HEK293 (cell line): ENCODE data around the gene ITSN2.

Experiments used
- CTCF ChIA-PET: fragments of 350-600 bp; formaldehyde crosslinking; extraction: SDS; loops from one replicate; lab custom pipeline; 2021; ENCODE audit warnings: antibody characterized with exemption; lab: Yijun Ruan, JAX
- POLR2A ChIA-PET: fragments of 300-600 bp; formaldehyde crosslinking; extraction: SDS; loops from one replicate; lab custom pipeline; 2020; ENCODE audit warnings: antibody characterized with exemption, inconsistent platforms; lab: Yijun Ruan, JAX
- H3K27ac ChIP-seq: fragments of 200-500 bp; sonication (Bioruptor generic); 2 replicates; pipeline ENCODE4 v1.5.1; 2014; ENCODE audit warnings: low read depth, low read length, control low read depth, inconsistent platforms; ENCODE audit errors: extremely low read depth
- H3K36me3 ChIP-seq, 2 experiments: fragments of 200-500 bp in 1 of 2; sonication (Bioruptor generic) in 1 of 2; 1 replicate in 1 of 2; 2 replicates in 1 of 2; pipeline ENCODE4 v1.5.1; 2014 to 2017; ENCODE audit warnings: inconsistent platforms in 2 of 2, low read length in 2 of 2; ENCODE audit not compliant: control insufficient read depth in 2 of 2, insufficient read depth in 1 of 2
- H3K4me1 ChIP-seq: fragments of 200-500 bp; sonication (Bioruptor generic); 2 replicates; pipeline ENCODE4 v1.5.1; 2014; ENCODE audit warnings: mild to moderate bottlenecking, low read length, inconsistent platforms; ENCODE audit not compliant: control insufficient read depth, insufficient read depth
- H3K4me3 ChIP-seq: 2 replicates; pipeline ENCODE4 v1.5.1; 2011; ENCODE audit warnings: low read depth, mild to moderate bottlenecking, control low read depth, low read length, moderate library complexity
- H3K9me3 ChIP-seq: fragments of 200-500 bp; sonication (Bioruptor generic); 2 replicates; pipeline ENCODE4 v1.5.1; 2014; ENCODE audit warnings: low read depth, low read length, inconsistent platforms; ENCODE audit not compliant: control insufficient read depth, insufficient read depth
- BCL11B ChIP-seq: fragments of 450-650 bp; formaldehyde crosslinking; IDR thresholded peaks from 2 replicates; pipeline ENCODE4 v1.5.1; 2016; ENCODE audit warnings: low read depth, missing biosample characterization, missing genetic modification characterization
- IKZF3 ChIP-seq: fragments of 450-650 bp; IDR thresholded peaks from 2 replicates; pipeline ENCODE4 v1.5.0; 2018; ENCODE audit warnings: missing biosample characterization, mild to moderate bottlenecking, missing genetic modification characterization, moderate library complexity
- KLF10 ChIP-seq: fragments of 450-650 bp; IDR thresholded peaks from 2 replicates; pipeline ENCODE4 v1.5.1; 2018; ENCODE audit warnings: missing biosample characterization, mild to moderate bottlenecking, missing genetic modification characterization
- SALL2 ChIP-seq: fragments of 450-650 bp; formaldehyde crosslinking; IDR thresholded peaks from 2 replicates; pipeline ENCODE4 v1.5.0; 2017; ENCODE audit warnings: missing biosample characterization, mild to moderate bottlenecking, missing genetic modification characterization, borderline replicate concordance
- SP2 ChIP-seq: fragments of 450-650 bp; formaldehyde crosslinking; IDR thresholded peaks from 2 replicates; pipeline ENCODE4 v1.5.1; 2016; ENCODE audit warnings: missing biosample characterization, missing genetic modification characterization
- ZBTB8A ChIP-seq: fragments of 450-650 bp; formaldehyde crosslinking; IDR thresholded peaks from 2 replicates; pipeline ENCODE4 v1.5.1; 2016; ENCODE audit warnings: missing biosample characterization, missing genetic modification characterization
- ZFP3 ChIP-seq: fragments of 450-650 bp; formaldehyde crosslinking; IDR thresholded peaks from 2 replicates; pipeline ENCODE4 v1.5.1; 2016; ENCODE audit warnings: low read depth, missing biosample characterization, missing genetic modification characterization
- ZNF138 ChIP-seq: fragments of 450-650 bp; formaldehyde crosslinking; IDR thresholded peaks from 2 replicates; pipeline ENCODE4 v1.5.1; 2016; ENCODE audit warnings: missing biosample characterization, missing genetic modification characterization, borderline replicate concordance
- ZNF18 ChIP-seq: fragments of 450-650 bp; formaldehyde crosslinking; IDR thresholded peaks from 2 replicates; pipeline ENCODE4 v1.5.1; 2016; ENCODE audit warnings: missing biosample characterization, missing genetic modification characterization
- ZNF2 ChIP-seq: fragments of 450-650 bp; formaldehyde crosslinking; IDR thresholded peaks from 2 replicates; pipeline ENCODE4 v1.5.1; 2016; ENCODE audit warnings: missing biosample characterization, missing genetic modification characterization
- ZNF248 ChIP-seq: fragments of 450-650 bp; formaldehyde crosslinking; IDR thresholded peaks from 2 replicates; pipeline ENCODE4 v1.5.1; 2017; ENCODE audit warnings: missing biosample characterization, missing genetic modification characterization
- ZNF266 ChIP-seq: fragments of 450-650 bp; formaldehyde crosslinking; IDR thresholded peaks from 2 replicates; pipeline ENCODE4 v1.5.1; 2016; ENCODE audit warnings: missing biosample characterization, missing genetic modification characterization, low read depth
- ZNF311 ChIP-seq: fragments of 450-650 bp; formaldehyde crosslinking; IDR thresholded peaks from 2 replicates; pipeline ENCODE4 v1.5.1; 2017; ENCODE audit warnings: missing biosample characterization, missing genetic modification characterization, borderline replicate concordance
- ZNF394 ChIP-seq: fragments of 450-650 bp; formaldehyde crosslinking; IDR thresholded peaks from 2 replicates; pipeline ENCODE4 v1.5.1; 2016; ENCODE audit warnings: missing biosample characterization, missing genetic modification characterization, mild to moderate bottlenecking, moderate library complexity, borderline replicate concordance
- ZNF426 ChIP-seq: fragments of 450-650 bp; formaldehyde crosslinking; IDR thresholded peaks from 2 replicates; pipeline ENCODE4 v1.5.1; 2017; ENCODE audit warnings: missing biosample characterization, missing genetic modification characterization, mild to moderate bottlenecking, inconsistent platforms, moderate library complexity
- ZNF473 ChIP-seq: fragments of 450-650 bp; formaldehyde crosslinking; IDR thresholded peaks from 2 replicates; pipeline ENCODE4 v1.5.1; 2017; ENCODE audit warnings: missing biosample characterization, missing genetic modification characterization
- ZNF654 ChIP-seq: fragments of 450-650 bp; formaldehyde crosslinking; IDR thresholded peaks from 2 replicates; pipeline ENCODE4 v1.5.1; 2016; ENCODE audit warnings: low read depth, missing biosample characterization, missing genetic modification characterization
- ZNF701 ChIP-seq: fragments of 450-650 bp; formaldehyde crosslinking; IDR thresholded peaks from 2 replicates; pipeline ENCODE4 v1.5.1; 2016; ENCODE audit warnings: missing biosample characterization, missing genetic modification characterization
- ZNF768 ChIP-seq: fragments of 450-650 bp; formaldehyde crosslinking; IDR thresholded peaks from 2 replicates; pipeline ENCODE4 v1.5.1; 2018; ENCODE audit warnings: missing biosample characterization, mild to moderate bottlenecking, missing genetic modification characterization
- ZNF785 ChIP-seq: fragments of 450-650 bp; formaldehyde crosslinking; IDR thresholded peaks from 2 replicates; pipeline ENCODE4 v1.5.1; 2016; ENCODE audit warnings: missing biosample characterization, missing genetic modification characterization
- TF ChIP-seq, protein P1 (sequence below): fragments of 450-650 bp; formaldehyde crosslinking; IDR thresholded peaks from 2 replicates; pipeline ENCODE4 v1.5.1; 2016; ENCODE audit warnings: missing biosample characterization, missing genetic modification characterization
- TF ChIP-seq, protein P2 (sequence below): fragments of 450-650 bp; formaldehyde crosslinking; IDR thresholded peaks from 2 replicates; pipeline ENCODE4 v1.5.1; 2016; ENCODE audit warnings: missing biosample characterization, missing genetic modification characterization
- TF ChIP-seq, protein P3 (sequence below): fragments of 450-650 bp; formaldehyde crosslinking; IDR thresholded peaks from 2 replicates; pipeline ENCODE4 v1.5.1; 2016; ENCODE audit warnings: missing biosample characterization, missing genetic modification characterization

ITSN2 gene

GRCh38 chr2:24253303-24253919, 106.9 kb downstream of the ITSN2 start:
- H3K9me3 ChIP-seq = no peaks in the 10 kb centered on the region
- H3K4me1 ChIP-seq = no peaks in the 10 kb centered on the region
- no peak overlapping the region for H3K4me3 ChIP-seq
- ChIA-PET POLR2A (no interaction called here), CTCF (no interaction called here)
- TF ChIP-seq, protein P1, sequence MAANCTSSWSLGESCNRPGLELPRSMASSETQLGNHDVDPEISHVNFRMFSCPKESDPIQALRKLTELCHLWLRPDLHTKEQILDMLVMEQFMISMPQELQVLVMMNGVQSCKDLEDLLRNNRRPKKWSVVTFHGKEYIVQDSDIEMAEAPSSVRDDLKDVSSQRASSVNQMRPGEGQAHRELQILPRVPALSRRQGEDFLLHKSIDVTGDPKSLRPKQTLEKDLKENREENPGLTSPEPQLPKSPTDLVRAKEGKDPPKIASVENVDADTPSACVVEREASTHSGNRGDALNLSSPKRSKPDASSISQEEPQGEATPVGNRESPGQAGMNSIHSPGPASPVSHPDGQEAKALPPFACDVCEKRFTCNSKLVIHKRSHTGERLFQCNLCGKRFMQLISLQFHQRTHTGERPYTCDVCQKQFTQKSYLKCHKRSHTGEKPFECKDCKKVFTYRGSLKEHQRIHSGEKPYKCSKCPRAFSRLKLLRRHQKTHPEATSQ (tag by site-specific recombination) = no peak
- no peak for TF ChIP-seq KLF10
- TF ChIP-seq ZNF426 (tag by site-specific recombination) = no peak
- no peak for TF ChIP-seq SP2 (tag by site-specific recombination)
- TF ChIP-seq SALL2 (tag by site-specific recombination) = no peak
- no peak for TF ChIP-seq IKZF3
- TF ChIP-seq ZNF768 (tag by site-specific recombination) = no peak
- no peak for TF ChIP-seq ZNF654 (tag by site-specific recombination)
- no peak for TF ChIP-seq ZNF266 (tag by site-specific recombination)
- TF ChIP-seq ZNF248 (tag by site-specific recombination) = no peak
- no peak for TF ChIP-seq ZNF18
- TF ChIP-seq ZNF701 (tag by site-specific recombination) = no peak
- no peak for TF ChIP-seq ZNF785
- no peak for TF ChIP-seq ZFP3 (tag by site-specific recombination)
- peaks cover 7 to 25% of the 10 kb centered on the region in 2 experiments for H3K36me3 ChIP-seq
- H3K27ac ChIP-seq = no peak overlapping the region

DNA sequence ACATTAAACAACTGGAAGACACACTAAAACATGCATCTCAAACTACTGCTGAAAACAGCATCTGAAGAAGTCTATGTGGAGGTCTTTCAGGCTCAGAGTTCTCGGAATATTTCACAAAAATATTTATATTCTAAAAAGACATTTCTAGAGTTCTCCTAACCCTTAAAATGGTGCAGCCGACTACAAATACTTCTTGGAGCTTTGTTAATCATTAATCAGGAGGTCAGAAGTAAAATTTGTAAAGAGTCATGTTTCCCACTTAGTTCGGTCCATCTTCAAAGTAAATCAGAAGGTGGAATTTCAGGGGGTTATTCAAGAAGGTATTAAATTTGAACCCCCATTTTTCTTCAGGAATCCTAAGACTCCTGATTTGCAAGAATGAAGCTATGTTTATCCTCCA, 112.7 kb downstream of the ITSN2 start:
- TF ChIP-seq ZNF311 (tag by site-specific recombination) (no peak), ZNF138 (no peak), ZNF426 (tag by site-specific recombination) (no peak), BCL11B (no peak), ZNF473 (no peak), ZBTB8A (no peak), ZNF394 (no peak), ZNF2 (tag by site-specific recombination) (no peak)
- TF ChIP-seq, protein P2, sequence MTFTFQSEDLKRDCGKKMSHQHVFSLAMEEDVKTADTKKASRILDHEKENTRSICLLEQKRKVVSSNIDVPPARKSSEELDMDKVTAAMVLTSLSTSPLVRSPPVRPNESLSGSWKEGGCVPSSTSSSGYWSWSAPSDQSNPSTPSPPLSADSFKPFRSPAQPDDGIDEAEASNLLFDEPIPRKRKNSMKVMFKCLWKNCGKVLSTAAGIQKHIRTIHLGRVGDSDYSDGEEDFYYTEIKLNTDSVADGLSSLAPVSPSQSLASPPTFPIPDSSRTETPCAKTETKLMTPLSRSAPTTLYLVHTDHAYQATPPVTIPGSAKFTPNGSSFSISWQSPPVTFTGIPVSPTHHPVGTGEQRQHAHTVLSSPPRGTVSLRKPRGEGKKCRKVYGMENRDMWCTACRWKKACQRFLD (tag by site-specific recombination) = no peak
- TF ChIP-seq, protein P3, sequence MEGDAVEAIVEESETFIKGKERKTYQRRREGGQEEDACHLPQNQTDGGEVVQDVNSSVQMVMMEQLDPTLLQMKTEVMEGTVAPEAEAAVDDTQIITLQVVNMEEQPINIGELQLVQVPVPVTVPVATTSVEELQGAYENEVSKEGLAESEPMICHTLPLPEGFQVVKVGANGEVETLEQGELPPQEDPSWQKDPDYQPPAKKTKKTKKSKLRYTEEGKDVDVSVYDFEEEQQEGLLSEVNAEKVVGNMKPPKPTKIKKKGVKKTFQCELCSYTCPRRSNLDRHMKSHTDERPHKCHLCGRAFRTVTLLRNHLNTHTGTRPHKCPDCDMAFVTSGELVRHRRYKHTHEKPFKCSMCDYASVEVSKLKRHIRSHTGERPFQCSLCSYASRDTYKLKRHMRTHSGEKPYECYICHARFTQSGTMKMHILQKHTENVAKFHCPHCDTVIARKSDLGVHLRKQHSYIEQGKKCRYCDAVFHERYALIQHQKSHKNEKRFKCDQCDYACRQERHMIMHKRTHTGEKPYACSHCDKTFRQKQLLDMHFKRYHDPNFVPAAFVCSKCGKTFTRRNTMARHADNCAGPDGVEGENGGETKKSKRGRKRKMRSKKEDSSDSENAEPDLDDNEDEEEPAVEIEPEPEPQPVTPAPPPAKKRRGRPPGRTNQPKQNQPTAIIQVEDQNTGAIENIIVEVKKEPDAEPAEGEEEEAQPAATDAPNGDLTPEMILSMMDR (tag by site-specific recombination) = no peak
- Histone ChIP-seq H3K9me3 (no peaks in the 10 kb centered on the region), H3K36me3 (peaks cover 16 to 30% of the 10 kb centered on the region in 2 experiments), H3K4me1 (no peaks in the 10 kb centered on the region), H3K27ac (no peak overlapping the region), H3K4me3 (no peak overlapping the region)
- ChIA-PET POLR2A (no interaction called here), CTCF (interaction anchor here (1.2 kb wide), 1 partner anchor 30 kb away, joined by 3 read pairs; no protein-coding TSS in a partner anchor)
